ENCODE results near the gene CRTAC1. TPM values are rescaled to one million over a fixed set of nuclear protein-coding genes. Genes with fewer than 3 reads are reported as not detected.
"Not testable (repeated sequence)": the region's sequence is repeated elsewhere in the genome, so short reads cannot be mapped to it uniquely, and the experiment has no call there.

CRTAC1 gene
- total RNA-seq, 4 donors from 2014 or later, result 0.41 to 0.79 TPM; not detected in 2

GRCh38 chr10:97844678-97845077 lies 185.7 kb downstream of the CRTAC1 start:
- Histone ChIP-seq H3K4me3 (no peak overlapping the region), H3K36me3 (no peaks in the 10 kb centered on the region), H3K27me3 (peaks cover 31% of the 10 kb centered on the region), H3K27ac (no peak overlapping the region), H3K4me1 (peaks cover 0 to 8% (median 6%) of the 10 kb centered on the region in 4 donors), H3K9me3 (no peaks in the 10 kb centered on the region)
- TF ChIP-seq POLR2AphosphoS5 (IDR thresholded peaks at IDR 0.05) (no peak), EP300 (IDR thresholded peaks at IDR 0.05; ENCODE audit: low read depth) (no peak), POLR2A (IDR thresholded peaks at IDR 0.05) (no peak), CTCF (IDR thresholded peaks at IDR 0.05) (no peak)
- DNase-seq, result no peak
- intact Hi-C loops (cut with DNase I; ENCODE audit: low total_unique reads), result no loop called here
- in situ Hi-C loops (cut with MboI; ENCODE audit: low pct_ligation_motif_present in 1 of 4, low pct_unique_long_range_greater_than_20kb in 1 of 4, low sequenced_read_pairs in 3 of 4), result no loop called here
- WGBS, 2 donors (ENCODE audit: low coverage in 1 of 2), result 91 to 92% methylated on average over 3 of the region's 3 CpGs

GRCh38 chr10:97843972-97844371 lies 186.4 kb downstream of the CRTAC1 start:
- in situ Hi-C loops (cut with MboI; ENCODE audit: low pct_ligation_motif_present in 1 of 4, low pct_unique_long_range_greater_than_20kb in 1 of 4, low sequenced_read_pairs in 3 of 4); H3K9me3 ChIP-seq; H3K27ac ChIP-seq; H3K4me3 ChIP-seq; H3K36me3 ChIP-seq; H3K4me1 ChIP-seq; intact Hi-C loops (cut with DNase I; ENCODE audit: low total_unique reads); DNase-seq: not testable (repeated sequence)
- H3K27me3 ChIP-seq, result peaks cover 25% of the 10 kb centered on the region
- WGBS, 2 donors (ENCODE audit: low coverage in 1 of 2), result 86 to 100% methylated on average over 1 of the region's 2 CpGs

DNA sequence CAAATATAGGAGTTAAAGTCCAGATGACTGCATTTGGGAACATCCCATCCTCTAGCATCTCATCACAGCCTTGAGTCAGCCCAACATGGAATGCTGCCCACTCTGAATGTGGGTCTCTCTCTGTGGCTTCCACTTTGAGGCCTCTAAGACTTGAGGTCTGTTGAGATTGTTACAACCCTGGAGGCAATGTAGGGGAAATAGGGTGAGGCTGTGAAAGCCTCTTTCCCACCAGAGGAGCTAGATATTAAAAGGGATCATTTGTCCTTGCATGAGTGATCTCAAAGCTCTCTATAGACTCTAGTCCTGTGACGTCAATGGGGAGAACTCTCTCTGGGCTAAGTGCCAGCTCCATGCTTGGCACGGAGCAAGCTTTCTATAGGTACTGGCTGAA lies 187.1 kb downstream of the CRTAC1 start:
- peaks cover 0 to 5% (median 0%) of the 10 kb centered on the region in 4 donors for H3K4me1 ChIP-seq
- intact Hi-C loops (cut with DNase I; ENCODE audit: low total_unique reads), result no loop called here
- no peak for DNase-seq
- no peak overlapping the region for H3K4me3 ChIP-seq
- TF ChIP-seq CTCF (IDR thresholded peaks at IDR 0.05) (no peak), POLR2AphosphoS5 (IDR thresholded peaks at IDR 0.05) (no peak), POLR2A (IDR thresholded peaks at IDR 0.05) (no peak), EP300 (IDR thresholded peaks at IDR 0.05; ENCODE audit: low read depth) (no peak)
- no peaks in the 10 kb centered on the region for H3K9me3 ChIP-seq
- no peaks in the 10 kb centered on the region for H3K36me3 ChIP-seq
- H3K27me3 ChIP-seq, result peaks cover 19% of the 10 kb centered on the region
- H3K27ac ChIP-seq, result no peak overlapping the region
- 18% methylated on average over 2 of the region's 2 CpGs; no CpG with 5 or more reads in 1 of the 2 donors for WGBS, 2 donors (ENCODE audit: low coverage in 1 of 2)
- in situ Hi-C loops (cut with MboI; ENCODE audit: low pct_ligation_motif_present in 1 of 4, low pct_unique_long_range_greater_than_20kb in 1 of 4, low sequenced_read_pairs in 3 of 4), result no loop called here

DNA sequence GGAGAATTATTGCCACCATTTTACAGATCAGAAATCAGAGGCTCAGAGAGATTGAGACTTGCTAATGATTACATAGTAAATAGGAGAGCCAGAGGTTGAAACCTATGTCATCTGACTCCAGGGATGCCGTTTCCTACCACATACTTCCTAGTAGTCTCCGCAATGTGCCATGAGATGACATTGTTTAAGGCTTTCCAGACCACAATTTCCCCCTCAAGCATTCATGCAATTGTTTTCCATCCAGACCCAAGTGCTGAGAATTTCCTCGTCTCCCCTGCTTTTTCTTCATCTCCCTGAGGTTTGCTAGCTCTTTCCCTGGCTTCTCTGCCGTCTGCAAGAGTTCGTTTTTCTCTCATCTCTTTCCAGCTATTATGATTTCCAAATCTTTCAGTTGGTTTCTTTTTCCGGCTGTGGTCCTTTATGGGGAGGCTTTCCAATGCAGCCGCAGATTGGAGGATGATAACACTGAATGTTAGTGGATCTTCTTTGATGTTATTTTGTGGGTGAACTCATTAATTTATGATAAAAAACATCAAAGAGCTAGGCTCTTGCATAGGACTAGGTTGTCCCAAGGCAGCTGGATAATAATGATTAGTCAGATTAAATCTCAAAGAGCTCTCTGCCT lies 187.7 kb downstream of the CRTAC1 start:
- no peaks in the 10 kb centered on the region for H3K9me3 ChIP-seq
- peaks cover 0 to 5% (median 0%) of the 10 kb centered on the region in 4 donors for H3K4me1 ChIP-seq
- no peak overlapping the region for H3K27ac ChIP-seq
- no peak for TF ChIP-seq CTCF (IDR thresholded peaks at IDR 0.05)
- TF ChIP-seq EP300 (IDR thresholded peaks at IDR 0.05; ENCODE audit: low read depth), result no peak
- TF ChIP-seq POLR2A (IDR thresholded peaks at IDR 0.05), result no peak
- no peak for TF ChIP-seq POLR2AphosphoS5 (IDR thresholded peaks at IDR 0.05)
- intact Hi-C loops (cut with DNase I; ENCODE audit: low total_unique reads), result no loop called here
- WGBS, 2 donors (ENCODE audit: low coverage in 1 of 2), result 40 to 44% methylated on average over 6 to 7 of the region's 7 CpGs
- peaks cover 15% of the 10 kb centered on the region for H3K27me3 ChIP-seq
- DNase-seq, result no peak
- no peaks in the 10 kb centered on the region for H3K36me3 ChIP-seq
- no peak overlapping the region for H3K4me3 ChIP-seq
- in situ Hi-C loops (cut with MboI; ENCODE audit: low pct_ligation_motif_present in 1 of 4, low pct_unique_long_range_greater_than_20kb in 1 of 4, low sequenced_read_pairs in 3 of 4), result no loop called here

DNA sequence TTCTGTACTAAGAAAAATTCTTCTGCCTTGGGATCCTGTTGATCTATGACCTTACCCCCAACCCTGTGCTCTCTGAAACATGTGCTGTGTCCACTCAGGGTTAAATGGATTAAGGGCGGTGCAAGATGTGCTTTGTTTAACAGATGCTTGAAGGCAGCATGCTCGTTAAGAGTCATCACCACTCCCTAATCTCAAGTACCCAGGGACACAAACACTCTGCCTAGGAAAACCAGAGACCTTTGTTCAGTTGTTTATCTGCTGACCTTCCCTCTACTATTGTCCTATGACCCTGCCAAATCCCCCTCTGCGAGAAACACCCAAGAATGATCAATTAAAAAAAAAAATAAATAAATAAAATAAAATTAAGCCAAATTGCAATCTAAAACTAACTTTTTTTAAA lies 188.3 kb downstream of the CRTAC1 start:
- in situ Hi-C loops (cut with MboI; ENCODE audit: low pct_ligation_motif_present in 1 of 4, low pct_unique_long_range_greater_than_20kb in 1 of 4, low sequenced_read_pairs in 3 of 4); H3K36me3 ChIP-seq; H3K27ac ChIP-seq; DNase-seq; H3K4me3 ChIP-seq; H3K9me3 ChIP-seq; intact Hi-C loops (cut with DNase I; ENCODE audit: low total_unique reads); H3K4me1 ChIP-seq: not testable (repeated sequence)
- 52% methylated on average over 3 of the region's 3 CpGs; no CpG with 5 or more reads in 1 of the 2 donors for WGBS, 2 donors (ENCODE audit: low coverage in 1 of 2)
- H3K27me3 ChIP-seq, result peaks cover 13% of the 10 kb centered on the region

- WGBS, 2 donors (ENCODE audit: low coverage in 1 of 2), result 74% methylated on average over 7 of the region's 22 CpGs; no CpG with 5 or more reads in 1 of the 2 donors
- in situ Hi-C loops (cut with MboI; ENCODE audit: low pct_ligation_motif_present in 1 of 4, low pct_unique_long_range_greater_than_20kb in 1 of 4, low sequenced_read_pairs in 3 of 4); H3K4me1 ChIP-seq; intact Hi-C loops (cut with DNase I; ENCODE audit: low total_unique reads); H3K36me3 ChIP-seq; DNase-seq; H3K27ac ChIP-seq; H3K9me3 ChIP-seq; H3K4me3 ChIP-seq: not testable (repeated sequence)
- peaks cover 10% of the 10 kb centered on the region for H3K27me3 ChIP-seq
Observed at GRCh38 chr10:97841166-97841565, 189.3 kb downstream of the CRTAC1 start.

Data from transverse colon (tissue), 4 donors.